Measurements from ENCODE around the gene SENP3. TPM values are rescaled to one million over a fixed set of nuclear protein-coding genes. Genes with fewer than 3 reads are reported as not detected.

SENP3 gene
- total and polyA plus RNA-seq, 2 of the 13 experiments (the other 11 are each of a cell fraction or from before 2014, with no cell fraction given): 55.8 to 75.4 TPM

DNA sequence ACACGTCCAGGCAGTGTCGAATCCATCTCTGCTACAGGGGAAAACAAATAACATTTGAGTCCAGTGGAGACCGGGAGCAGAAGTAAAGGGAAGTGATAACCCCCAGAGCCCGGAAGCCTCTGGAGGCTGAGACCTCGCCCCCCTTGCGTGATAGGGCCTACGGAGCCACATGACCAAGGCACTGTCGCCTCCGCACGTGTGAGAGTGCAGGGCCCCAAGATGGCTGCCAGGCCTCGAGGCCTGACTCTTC lies 10.5 kb downstream of the SENP3 start (continued):
- 0 out of 2 replicates have a peak, but pooled peaks have one; percentile 46 for TF ChIP-seq ZFP37 (CRISPR knock-in tag; IDR thresholded peaks at IDR 0.05; ENCODE audit: borderline replicate concordance)
- TF ChIP-seq MED13 (CRISPR knock-in tag; IDR thresholded peaks at IDR 0.05): peak; percentile 71; the same call in 1 of the 2 replicates
- no peak for TF ChIP-seq ZNF672 (CRISPR knock-in tag; IDR thresholded peaks at IDR 0.05)
- TF ChIP-seq HNRNPK (IDR thresholded peaks at IDR 0.05; ENCODE audit: low read depth, low read length, poor library complexity, severe bottlenecking): no peak
- TF ChIP-seq ZNF572 (CRISPR knock-in tag; IDR thresholded peaks at IDR 0.05): no peak
- TF ChIP-seq, protein P1, sequence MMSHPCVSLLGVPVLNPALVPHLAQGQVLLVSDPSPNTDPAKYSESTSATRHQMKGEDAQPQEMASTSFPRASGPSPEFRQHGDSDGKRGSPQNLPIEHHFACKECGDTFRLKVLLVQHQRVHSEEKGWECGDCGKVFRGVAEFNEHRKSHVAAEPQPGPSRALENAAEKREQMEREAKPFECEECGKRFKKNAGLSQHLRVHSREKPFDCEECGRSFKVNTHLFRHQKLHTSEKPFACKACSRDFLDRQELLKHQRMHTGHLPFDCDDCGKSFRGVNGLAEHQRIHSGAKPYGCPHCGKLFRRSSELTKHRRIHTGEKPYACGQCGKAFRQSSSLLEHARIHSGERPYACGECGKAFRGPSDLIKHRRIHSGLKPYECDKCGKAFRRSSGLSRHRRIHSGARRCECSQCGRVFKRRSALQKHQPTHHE (CRISPR knock-in tag; IDR thresholded peaks at IDR 0.05; ENCODE audit: borderline replicate concordance): no peak
- peak; percentile 88 for TF ChIP-seq IRF2 (CRISPR knock-in tag; IDR thresholded peaks at IDR 0.05)
- no peak for TF ChIP-seq SOX6 (IDR thresholded peaks at IDR 0.05)
- TF ChIP-seq SOX6 (CRISPR knock-in tag; IDR thresholded peaks at IDR 0.05): no peak; the same call in 1 of the 2 replicates
- no peak for TF ChIP-seq PCBP2 (optimal IDR thresholded peaks at IDR 0.05; ENCODE audit: low read depth, low read length, poor library complexity, severe bottlenecking)
- TF ChIP-seq, protein P2, sequence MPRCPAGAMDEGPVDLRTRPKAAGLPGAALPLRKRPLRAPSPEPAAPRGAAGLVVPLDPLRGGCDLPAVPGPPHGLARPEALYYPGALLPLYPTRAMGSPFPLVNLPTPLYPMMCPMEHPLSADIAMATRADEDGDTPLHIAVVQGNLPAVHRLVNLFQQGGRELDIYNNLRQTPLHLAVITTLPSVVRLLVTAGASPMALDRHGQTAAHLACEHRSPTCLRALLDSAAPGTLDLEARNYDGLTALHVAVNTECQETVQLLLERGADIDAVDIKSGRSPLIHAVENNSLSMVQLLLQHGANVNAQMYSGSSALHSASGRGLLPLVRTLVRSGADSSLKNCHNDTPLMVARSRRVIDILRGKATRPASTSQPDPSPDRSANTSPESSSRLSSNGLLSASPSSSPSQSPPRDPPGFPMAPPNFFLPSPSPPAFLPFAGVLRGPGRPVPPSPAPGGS (CRISPR knock-in tag; IDR thresholded peaks at IDR 0.05): no peak
- TF ChIP-seq SP1 (IDR thresholded peaks at IDR 0.05): no peak
- TF ChIP-seq SP1 (CRISPR knock-in tag; IDR thresholded peaks at IDR 0.05): no peak
- TF ChIP-seq, protein P3, sequence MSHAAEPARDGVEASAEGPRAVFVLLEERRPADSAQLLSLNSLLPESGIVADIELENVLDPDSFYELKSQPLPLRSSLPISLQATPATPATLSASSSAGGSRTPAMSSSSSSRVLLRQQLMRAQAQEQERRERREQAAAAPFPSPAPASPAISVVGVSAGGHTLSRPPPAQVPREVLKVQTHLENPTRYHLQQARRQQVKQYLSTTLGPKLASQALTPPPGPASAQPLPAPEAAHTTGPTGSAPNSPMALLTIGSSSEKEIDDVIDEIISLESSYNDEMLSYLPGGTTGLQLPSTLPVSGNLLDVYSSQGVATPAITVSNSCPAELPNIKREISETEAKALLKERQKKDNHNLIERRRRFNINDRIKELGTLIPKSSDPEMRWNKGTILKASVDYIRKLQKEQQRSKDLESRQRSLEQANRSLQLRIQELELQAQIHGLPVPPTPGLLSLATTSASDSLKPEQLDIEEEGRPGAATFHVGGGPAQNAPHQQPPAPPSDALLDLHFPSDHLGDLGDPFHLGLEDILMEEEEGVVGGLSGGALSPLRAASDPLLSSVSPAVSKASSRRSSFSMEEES (CRISPR knock-in tag; IDR thresholded peaks at IDR 0.05): peak; percentile 90
- no peak for TF ChIP-seq ATM (IDR thresholded peaks at IDR 0.05; ENCODE audit: borderline replicate concordance)
- TF ChIP-seq, protein P4, sequence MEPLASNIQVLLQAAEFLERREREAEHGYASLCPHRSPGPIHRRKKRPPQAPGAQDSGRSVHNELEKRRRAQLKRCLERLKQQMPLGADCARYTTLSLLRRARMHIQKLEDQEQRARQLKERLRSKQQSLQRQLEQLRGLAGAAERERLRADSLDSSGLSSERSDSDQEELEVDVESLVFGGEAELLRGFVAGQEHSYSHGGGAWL (CRISPR knock-in tag; IDR thresholded peaks at IDR 0.05): peak; percentile 87
- TF ChIP-seq, protein P5, sequence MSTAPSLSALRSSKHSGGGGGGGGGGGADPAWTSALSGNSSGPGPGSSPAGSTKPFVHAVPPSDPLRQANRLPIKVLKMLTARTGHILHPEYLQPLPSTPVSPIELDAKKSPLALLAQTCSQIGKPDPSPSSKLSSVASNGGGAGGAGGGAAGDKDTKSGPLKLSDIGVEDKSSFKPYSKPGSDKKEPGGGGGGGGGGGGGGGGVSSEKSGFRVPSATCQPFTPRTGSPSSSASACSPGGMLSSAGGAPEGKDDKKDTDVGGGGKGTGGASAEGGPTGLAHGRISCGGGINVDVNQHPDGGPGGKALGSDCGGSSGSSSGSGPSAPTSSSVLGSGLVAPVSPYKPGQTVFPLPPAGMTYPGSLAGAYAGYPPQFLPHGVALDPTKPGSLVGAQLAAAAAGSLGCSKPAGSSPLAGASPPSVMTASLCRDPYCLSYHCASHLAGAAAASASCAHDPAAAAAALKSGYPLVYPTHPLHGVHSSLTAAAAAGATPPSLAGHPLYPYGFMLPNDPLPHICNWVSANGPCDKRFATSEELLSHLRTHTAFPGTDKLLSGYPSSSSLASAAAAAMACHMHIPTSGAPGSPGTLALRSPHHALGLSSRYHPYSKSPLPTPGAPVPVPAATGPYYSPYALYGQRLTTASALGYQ (CRISPR knock-in tag; IDR thresholded peaks at IDR 0.05): no peak
- no peak for TF ChIP-seq ZFP36 (IDR thresholded peaks at IDR 0.05; ENCODE audit: borderline replicate concordance, low read depth, low read length, partially characterized antibody)
- TF ChIP-seq CEBPB (IDR thresholded peaks at IDR 0.05; ENCODE audit: borderline replicate concordance, low read depth, low read length): no peak
- no peak for TF ChIP-seq NONO (IDR thresholded peaks at IDR 0.05)
- no peak for TF ChIP-seq NONO (CRISPR knock-in tag; conservative IDR thresholded peaks at IDR 0.05)
- 0 out of 2 replicates have a peak, but pooled peaks have one; percentile 60 for TF ChIP-seq KMT2A (CRISPR knock-in tag; IDR thresholded peaks at IDR 0.05)
- no peak for TF ChIP-seq NFIB (CRISPR knock-in tag; IDR thresholded peaks at IDR 0.05; ENCODE audit: borderline replicate concordance)
- peak; percentile 87 for TF ChIP-seq SNAPC2 (CRISPR knock-in tag; IDR thresholded peaks at IDR 0.05)
- TF ChIP-seq ZZZ3 (CRISPR knock-in tag; IDR thresholded peaks at IDR 0.05; ENCODE audit: borderline replicate concordance): peak; percentile 85; the same call in 1 of the 2 replicates
- TF ChIP-seq ZNF577 (CRISPR knock-in tag; IDR thresholded peaks at IDR 0.05; ENCODE audit: borderline replicate concordance, low read depth): no peak
- TF ChIP-seq SMAD3 (CRISPR knock-in tag; IDR thresholded peaks at IDR 0.05): no peak
- no peak for TF ChIP-seq ZFP36L2 (CRISPR knock-in tag; IDR thresholded peaks at IDR 0.05)
